Fibroblast of pulmonary artery (primary cell): Measurements from ENCODE around the gene OR4L1.
"Not testable (repeated sequence)": the region's sequence is repeated elsewhere in the genome, so short reads cannot be mapped to it uniquely, and the experiment has no call there.

ENCODE experiments used
- DNase-seq: peaks from one replicate; pipeline ENCODE4 v3.0.0-alpha.2; 2010; ENCODE audit warnings: low read depth
- H3K4me3 ChIP-seq: replicated peaks from 2 replicates; pipeline ENCODE4 v1.5.1; 2011; ENCODE audit warnings: low read depth, mild to moderate bottlenecking, control low read depth, low read length, moderate library complexity
- TF ChIP-seq, protein P1 (sequence below): IDR thresholded peaks from 2 replicates; pipeline ENCODE4 v1.5.1; 2011; ENCODE audit warnings: mild to moderate bottlenecking, control low read depth, low read length, inconsistent platforms; ENCODE audit errors: missing control alignments

Gene OR4L1

DNA sequence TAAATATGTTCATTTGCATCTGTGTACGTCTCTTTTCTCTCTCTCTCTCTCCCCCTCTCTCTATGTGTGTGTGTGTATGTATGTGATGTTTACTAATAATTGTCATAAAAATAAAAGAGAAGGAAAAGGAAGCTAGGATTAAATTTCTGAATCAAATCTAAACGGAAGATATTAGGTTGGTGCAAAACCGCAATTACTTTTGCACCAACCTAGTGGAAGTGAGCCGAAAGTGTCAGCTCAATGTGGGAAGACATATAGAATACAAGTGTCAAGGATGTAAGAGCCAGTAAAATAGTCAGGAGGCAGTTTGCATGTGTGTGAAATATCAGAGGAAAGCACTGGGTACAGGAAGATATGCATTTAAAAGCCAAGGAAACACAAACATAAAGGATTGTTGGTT is 32.2 kb downstream of the OR4L1 start:
- H3K4me3 ChIP-seq: no peak overlapping the region
- TF ChIP-seq, protein P1, sequence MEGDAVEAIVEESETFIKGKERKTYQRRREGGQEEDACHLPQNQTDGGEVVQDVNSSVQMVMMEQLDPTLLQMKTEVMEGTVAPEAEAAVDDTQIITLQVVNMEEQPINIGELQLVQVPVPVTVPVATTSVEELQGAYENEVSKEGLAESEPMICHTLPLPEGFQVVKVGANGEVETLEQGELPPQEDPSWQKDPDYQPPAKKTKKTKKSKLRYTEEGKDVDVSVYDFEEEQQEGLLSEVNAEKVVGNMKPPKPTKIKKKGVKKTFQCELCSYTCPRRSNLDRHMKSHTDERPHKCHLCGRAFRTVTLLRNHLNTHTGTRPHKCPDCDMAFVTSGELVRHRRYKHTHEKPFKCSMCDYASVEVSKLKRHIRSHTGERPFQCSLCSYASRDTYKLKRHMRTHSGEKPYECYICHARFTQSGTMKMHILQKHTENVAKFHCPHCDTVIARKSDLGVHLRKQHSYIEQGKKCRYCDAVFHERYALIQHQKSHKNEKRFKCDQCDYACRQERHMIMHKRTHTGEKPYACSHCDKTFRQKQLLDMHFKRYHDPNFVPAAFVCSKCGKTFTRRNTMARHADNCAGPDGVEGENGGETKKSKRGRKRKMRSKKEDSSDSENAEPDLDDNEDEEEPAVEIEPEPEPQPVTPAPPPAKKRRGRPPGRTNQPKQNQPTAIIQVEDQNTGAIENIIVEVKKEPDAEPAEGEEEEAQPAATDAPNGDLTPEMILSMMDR: no peak
- no peak for DNase-seq

DNA sequence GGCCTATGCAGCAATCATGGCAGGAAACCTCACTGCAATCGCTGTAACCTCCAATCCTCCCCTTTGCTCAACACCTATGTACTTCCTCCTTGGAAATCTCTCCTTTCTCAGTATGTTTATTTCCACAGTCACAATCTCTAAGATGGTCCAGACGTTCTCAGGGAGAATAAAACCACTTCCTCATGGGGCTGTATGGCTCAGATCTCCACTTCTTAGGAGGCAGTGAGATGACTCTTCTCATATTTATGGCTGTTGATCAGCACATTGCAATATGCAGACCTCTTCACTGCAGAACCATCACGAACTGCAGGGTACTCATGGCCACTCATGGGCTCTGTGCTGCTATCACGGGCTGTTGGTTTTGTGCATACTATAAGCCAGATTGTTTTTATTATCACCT is 33.6 kb downstream of the OR4L1 start:
- TF ChIP-seq, protein P1: no peak
- no peak overlapping the region for H3K4me3 ChIP-seq
- DNase-seq: no peak

- DNase-seq, H3K4me3 ChIP-seq: not testable (repeated sequence)
Observed at GRCh38 chr14:20098926-20099770, 39.3 kb downstream of the OR4L1 start.

DNA sequence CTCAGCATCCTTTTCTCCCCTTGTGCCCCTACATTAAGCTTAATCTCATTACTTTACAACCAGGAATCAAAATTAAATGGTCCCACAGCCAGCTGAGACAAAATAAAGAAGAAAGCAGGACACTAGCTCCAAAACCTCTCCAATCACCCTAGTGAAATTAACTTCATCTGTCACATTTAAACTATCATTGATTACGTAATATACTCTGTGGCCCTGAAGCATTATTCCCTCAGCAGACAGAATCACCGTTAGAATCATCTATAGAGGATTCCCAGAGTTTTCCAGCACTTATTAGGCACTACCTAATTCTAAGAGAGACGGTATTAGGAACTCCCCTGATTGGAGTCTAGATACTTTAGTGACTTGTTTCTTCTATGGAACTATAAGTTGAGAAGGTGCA is 50.6 kb downstream of the OR4L1 start, which contains the start of gene OR4K17:
OR4K17 (plus strand) TSS at position 302 of the 400 bp plus-strand sequence. CDS start 6,761 bp downstream, outside the sequence.
- TF ChIP-seq, protein P1: no peak
- no peak for DNase-seq

More for the DNA sequence above, 50.6 kb downstream of the OR4L1 start, which contains the start of gene OR4K17:
- H3K4me3 ChIP-seq: no peak within 1 kb of the TSS
